ELR (cell line): Measurements from ENCODE around the gene IFITM5.
"Not testable (repeated sequence)": the region's sequence is repeated elsewhere in the genome, so short reads cannot be mapped to it uniquely, and the experiment has no call there.

Source experiments
- DNase-seq: peaks from one replicate; pipeline ENCODE4 v3.0.0-alpha.2; 2015; ENCODE audit warnings: low read depth

IFITM5 gene

DNA sequence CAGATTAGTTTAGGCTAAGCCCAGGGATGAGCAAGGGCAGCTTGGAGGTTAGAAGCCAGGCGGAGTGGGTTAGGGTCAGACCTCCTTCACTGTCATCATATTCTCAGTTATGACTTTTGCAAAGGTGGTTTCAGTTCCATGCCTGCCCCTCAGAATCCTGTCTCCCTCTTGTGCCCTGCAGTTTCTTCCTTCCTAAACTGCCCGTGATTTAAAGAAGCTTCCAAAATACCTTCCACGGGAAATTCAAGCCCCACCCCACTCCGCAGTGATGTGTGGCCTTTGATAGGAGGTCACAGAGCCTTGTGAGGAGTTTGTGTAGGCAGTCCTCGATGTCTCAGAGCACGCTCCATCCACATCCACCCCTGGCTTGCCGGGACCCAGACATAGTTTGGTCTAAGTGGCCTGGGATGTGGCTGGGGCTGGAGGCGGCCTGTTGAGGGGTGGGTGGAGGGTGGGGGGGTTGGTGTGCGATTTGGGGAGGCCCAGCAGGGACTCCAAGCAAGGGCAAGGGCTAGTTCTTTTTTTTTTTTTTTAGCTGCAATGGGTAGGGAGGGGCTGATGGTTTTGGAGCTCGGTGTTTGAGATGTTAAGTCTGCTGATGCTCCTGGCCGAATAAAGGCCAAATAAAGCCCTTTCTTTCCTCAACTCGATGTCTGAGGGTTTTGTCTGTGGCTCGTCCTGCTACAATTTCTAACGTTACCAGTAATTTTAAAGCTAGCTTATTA lies 12.9 kb upstream of the IFITM5 start:
- DNase-seq: no peak

DNA sequence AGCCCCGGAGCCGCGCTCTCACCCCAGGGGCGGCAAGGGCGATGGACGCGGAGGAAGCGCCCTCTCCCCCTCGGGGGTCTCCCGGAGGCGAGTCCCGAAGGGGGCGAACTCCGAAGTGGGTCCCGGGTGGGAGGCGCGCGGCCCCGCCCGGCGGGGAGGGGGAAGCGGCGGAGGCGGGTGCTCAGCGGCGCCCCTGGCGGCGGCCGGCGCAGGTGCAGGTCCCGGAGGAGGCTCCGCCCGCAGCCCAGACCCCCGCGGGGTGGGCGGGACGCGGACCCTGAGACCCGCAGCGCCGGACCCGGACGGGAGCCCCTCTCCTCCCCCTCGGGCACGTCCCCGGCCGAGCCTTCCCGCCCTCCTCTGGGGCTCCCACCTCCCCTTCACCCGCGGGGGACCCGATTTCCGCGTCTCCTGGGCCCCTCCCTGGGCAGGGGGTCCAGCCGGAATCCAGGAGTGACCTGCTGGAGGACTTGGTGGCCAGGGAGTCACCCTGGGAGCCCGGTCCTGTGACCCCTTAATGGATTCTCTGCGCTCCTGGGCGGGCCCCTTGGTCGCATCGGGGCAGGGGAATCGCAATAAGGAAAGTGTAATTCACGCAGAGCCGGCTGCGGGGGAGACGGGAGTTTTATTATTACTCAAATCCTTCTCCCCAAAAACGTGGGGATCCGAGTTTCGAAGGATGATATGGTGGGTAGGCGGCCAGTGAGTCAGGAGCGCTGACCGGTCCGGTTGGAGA lies 11.9 kb upstream of the IFITM5 start:
- not testable (repeated sequence) for DNase-seq

DNA sequence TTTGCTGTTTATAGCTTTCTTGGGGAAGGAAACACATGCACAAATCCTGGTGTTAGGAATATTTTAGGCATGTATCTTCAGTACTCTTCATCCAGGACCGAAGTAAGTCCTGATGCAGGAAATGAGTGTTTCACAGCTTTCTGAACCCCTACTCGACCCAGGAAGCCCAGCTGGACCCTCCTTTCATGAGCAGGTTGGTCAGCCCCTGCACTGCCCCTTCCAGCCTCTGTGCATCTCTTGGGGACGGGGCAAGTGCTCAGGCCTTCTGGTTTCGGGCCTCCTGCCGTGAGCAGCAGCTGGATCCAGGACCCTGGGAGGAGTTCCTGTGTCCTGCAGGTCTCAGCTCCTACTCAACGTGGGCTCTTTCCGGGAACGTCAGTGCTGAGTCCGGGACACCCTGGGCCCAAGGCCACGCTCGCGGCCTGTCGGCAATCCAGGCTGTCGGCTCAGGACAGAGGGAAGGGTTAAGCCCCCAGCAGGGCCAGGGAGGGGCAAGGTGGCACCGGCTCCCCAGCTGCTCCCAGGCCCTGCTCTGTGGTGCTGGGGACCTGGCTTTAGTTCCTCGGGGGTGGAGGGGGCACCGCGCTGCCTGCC lies 10.8 kb upstream of the IFITM5 start:
- DNase-seq: peak; percentile 57

DNA sequence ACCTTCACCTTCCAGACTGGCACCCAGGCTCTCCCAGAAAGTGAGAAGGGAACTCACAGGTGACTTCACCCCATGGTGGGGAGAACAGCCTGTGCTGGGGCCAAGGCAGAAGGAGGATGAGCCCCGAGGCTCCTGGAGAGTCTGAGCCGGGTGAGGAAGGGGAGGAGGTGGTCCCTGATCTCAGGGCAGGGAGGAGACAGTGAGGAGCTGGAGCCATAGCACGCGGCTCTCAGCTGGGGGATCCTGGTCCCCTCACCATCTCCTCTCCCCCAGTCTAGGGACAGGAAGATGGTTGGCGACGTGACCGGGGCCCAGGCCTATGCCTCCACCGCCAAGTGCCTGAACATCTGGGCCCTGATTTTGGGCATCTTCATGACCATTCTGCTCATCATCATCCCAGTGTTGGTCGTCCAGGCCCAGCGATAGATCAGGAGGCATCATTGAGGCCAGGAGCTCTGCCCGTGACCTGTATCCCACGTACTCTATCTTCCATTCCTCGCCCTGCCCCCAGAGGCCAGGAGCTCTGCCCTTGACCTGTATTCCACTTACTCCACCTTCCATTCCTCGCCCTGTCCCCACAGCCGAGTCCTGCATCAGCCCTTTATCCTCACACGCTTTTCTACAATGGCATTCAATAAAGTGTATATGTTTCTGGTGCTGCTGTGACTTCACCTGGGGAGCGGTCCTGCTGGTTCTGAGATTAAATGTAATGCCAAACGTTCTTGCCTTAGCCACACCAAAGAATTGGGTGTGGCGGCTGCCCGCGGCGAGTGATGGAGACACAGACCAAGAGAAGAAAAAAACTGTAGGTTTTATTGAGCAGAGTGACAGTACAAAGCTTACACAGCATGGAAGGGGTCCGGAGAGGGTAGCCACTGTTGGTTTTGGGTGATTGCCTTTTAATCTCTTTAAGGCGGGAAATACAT lies 9.7 kb upstream of the IFITM5 start:
- DNase-seq: not testable (repeated sequence)

DNA sequence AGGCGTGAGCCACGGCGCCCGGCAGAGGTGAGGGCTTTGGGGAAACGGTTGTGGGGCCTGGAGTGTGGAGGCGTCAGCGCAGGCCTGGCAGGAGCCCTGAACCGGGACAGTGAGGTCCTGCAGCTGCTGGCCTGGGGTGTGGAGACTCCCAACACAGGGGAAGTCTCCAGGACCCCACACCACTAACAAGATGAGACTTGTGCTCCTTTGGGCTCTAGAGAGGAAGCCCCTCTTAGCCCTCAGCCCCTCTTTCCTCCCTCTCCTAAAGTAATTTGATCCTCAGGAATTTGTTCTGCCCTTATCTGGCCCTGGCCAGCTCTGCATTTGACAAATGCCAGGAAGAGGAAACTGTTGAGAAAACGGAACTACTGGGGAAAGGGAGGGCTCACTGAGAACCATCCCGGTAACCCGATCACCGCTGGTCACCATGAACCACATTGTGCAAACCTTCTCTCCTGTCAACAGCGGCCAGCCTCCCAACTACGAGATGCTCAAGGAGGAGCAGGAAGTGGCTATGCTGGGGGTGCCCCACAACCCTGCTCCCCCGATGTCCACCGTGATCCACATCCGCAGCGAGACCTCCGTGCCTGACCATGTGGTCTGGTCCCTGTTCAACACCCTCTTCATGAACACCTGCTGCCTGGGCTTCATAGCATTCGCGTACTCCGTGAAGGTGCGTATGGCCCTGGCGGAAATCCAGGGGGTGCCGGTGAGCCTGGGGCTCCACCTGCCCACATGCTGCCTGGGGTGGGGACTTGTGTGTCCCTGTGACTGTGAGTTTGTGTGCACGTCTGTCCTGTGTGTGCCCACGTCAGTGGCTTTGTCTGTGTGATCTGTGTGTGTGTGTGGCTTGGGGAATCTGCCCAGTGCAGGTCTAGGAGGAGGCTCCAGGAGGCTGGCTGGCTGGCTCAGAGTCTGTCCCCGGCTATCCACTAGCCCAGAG lies 8.7 kb upstream of the IFITM5 start, which contains the start of gene IFITM2:
Gene IFITM2 (plus strand): TSS at position 51 of the 943 bp plus-strand sequence. CDS start 377 bp downstream, at position 428.
- DNase-seq: peak; percentile 66

DNA sequence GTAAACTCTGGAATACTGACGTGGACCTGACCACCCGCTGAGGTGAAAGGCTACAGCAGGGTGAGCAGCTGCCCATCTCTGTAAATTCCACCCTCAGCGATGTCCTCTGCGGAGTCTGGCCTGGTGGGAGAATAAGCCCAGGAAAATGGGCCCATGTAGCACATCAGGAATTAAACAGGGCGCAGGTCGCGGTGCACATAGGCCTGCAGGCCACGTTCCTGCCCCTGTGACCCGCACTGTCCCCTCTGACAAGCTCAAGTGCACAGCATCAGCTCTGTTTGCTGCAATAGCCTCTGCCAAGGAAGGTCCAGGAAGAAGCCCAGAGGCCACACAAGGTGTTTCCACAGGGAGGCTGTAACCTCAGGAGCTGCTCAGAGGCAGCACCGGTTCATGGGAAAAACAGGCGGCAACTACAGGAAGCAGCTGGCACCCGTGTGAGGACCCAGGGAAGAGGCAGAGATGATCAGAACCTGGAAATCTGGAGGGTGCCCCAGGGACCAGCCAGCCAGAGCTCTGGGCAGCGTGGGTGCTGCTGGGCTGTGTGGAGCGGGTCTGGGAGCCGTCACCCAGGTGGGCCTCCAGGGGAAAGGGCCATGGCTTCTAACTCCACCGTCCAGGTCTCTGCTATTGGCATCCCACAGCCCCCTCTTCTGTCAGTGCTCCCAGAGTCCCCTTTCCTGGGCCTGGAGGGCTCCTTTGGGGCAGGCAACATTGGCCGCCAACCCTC lies 7.5 kb upstream of the IFITM5 start:
- DNase-seq: no peak

DNA sequence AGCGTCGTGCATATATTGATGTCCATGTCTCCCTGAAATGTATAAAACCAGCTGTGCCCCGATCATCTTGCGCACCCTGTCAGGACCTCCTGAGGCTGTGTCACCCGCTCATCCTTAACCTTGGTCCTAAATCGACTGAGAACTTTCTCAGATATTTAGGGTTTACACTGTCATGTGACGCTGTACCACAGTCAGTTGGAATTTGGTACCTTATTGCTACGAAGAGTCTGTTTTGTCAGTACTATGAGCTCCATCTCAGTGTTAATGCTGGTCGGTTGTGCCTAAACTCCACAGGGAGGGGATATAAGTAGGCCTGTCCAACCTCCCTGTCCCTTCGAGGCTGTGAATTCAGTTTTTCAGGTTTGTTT lies 6.5 kb upstream of the IFITM5 start:
- no peak for DNase-seq

DNA sequence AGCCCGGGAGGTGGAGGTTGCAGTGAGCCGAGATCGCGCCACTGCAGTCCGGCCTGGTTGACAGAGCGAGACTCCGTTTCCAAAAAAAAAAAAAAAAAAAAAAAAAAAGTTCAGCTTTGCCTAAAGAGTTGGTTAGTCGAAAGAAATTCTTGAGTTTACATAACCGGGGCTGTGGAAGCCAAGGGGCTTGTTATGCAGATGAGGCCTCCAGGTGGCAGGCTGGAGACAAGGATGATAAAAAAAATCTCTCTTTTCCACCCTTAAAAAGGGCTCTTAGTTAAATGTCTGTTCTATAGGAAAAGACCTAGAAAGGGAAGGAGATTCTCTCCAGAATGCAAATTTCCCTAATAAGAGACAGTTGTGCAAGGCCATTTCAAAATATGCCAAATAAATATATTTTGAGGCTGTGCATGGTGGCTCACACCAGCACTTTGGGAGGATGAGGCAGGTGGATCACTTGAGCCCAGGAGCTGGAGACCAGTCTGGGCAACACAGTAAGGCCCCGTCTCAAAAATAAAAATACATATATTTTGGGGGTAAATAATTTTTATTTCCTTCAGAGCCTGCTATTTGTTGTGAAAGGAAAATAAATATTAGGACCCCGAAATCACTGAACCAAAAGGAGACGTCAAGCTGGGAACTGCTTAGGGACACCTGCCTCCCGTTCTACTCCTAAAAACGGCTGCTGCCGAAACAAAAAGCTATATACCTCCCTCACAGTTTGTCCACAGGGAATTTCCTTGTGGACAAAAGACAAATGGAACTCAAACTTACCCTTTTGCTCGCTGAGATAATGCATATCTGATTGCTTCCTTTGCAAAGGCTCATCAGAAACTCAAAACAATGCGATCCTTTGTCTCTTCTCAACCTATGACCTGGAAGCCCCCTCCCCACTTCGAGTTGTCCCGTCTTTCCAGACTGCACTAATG lies 5.9 kb upstream of the IFITM5 start:
- peak; percentile 74 for DNase-seq

DNA sequence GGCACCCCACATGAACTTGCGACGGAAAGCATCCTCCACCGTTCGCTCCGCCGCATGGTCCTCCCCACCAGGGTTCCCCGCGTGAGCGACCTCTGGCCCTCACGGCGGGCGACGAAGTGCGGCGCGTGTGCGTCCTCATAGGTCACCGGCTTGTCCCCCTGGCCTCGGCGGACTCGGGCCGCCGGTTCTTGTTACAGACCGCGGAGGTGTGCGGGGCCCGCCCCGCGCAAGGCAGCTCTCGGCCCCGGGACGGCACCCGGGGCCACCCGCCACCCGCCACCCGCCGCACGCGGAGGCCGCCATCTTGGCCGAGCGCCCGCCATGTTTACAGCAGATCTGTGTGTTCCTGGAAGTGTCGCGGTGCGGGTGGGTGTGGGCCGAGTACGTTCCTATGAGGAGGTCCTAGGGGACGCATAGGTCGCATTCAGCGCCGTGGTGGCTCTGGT lies 4.8 kb upstream of the IFITM5 start:
- no peak for DNase-seq

DNA sequence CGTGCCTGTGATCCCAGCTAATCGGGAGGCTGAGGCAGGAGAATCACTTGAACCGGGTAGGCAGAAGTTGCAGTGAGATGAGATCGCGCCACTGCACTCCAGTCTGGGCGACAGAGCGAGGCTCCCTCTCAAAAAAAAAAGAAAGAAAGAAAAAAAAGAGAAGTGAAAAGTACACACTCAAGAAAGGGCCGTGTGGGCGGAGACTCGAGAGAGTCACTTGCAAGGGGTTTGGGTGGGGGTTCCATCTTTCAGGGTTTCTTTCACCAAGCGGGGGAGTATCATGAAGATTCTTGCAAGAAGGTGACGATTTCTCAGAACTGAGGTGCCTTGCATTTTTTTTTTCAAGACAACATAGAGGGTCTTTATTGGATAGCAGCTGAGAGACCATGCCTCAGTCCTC lies 4.0 kb upstream of the IFITM5 start:
- DNase-seq: no peak

DNA sequence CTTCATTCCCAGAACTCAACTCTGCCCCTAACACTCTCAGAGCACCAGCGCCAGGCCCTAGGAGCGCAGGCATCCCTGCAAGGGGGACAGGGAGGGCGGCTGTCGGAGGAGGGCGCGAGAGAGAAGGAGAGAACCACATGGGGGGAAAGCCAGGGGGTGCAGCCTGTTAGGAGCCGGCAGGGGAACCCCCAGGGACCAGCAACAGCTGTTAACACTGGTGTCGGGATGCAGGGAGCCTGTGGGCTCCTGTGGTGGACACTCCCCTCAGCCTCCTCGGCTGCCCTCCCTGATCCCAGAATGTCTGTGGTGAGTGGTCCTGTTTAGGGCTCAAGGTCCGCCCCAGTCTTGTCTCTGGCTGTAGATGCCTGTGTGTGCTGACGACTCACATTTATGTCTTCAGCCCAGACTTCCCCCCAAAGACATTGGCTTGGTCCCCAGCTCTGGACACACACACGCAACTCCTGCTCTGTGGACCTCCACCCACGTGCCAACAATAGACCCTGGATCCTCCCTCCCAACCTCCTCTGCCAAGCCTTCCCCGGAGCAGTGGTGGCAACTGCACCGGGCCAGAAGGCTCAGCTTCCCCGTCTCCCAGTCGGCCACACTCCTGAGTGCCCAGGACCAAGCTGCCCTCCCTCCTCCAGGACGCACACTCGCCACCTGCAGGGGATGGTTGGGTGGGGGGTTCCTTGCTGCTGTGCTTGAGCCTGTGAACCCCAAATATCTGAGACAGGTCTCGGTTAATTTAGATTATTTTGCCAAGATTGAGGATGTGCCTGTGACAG lies 817 bp upstream of the IFITM5 start:
- DNase-seq: no peak

DNA sequence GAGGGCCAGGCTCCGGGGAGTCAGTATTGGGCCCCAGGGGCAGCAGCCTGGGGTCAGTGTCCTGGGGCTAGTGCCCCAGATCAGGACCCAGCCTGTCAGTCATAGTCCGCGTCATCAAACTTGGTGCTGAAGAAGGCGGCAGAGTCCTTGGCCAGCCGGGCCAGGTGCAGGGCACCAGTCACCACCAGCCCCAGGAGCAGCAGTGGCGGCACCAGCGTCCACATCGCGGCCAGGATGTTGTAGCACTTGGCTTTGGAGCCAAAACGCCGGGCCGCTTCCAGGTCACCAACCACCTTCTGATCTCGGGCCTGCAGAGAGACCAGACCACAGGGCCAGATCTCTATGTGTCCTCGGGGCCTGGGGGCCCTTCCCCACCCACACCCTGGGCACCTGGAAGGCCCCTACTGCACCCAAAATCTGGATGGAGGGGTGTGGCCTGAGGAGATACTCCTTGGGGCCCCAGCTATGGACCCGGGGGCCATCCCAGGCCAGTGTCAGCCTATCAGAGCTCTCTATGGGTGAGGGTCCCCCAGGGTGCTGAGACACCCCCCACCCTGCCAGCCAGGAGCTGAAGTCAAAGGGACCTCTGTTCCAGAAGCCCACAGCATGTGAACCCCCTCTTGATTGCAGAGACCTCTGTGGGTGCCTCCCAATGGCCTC lies 790 bp downstream of the IFITM5 start:
- DNase-seq: no peak

DNA sequence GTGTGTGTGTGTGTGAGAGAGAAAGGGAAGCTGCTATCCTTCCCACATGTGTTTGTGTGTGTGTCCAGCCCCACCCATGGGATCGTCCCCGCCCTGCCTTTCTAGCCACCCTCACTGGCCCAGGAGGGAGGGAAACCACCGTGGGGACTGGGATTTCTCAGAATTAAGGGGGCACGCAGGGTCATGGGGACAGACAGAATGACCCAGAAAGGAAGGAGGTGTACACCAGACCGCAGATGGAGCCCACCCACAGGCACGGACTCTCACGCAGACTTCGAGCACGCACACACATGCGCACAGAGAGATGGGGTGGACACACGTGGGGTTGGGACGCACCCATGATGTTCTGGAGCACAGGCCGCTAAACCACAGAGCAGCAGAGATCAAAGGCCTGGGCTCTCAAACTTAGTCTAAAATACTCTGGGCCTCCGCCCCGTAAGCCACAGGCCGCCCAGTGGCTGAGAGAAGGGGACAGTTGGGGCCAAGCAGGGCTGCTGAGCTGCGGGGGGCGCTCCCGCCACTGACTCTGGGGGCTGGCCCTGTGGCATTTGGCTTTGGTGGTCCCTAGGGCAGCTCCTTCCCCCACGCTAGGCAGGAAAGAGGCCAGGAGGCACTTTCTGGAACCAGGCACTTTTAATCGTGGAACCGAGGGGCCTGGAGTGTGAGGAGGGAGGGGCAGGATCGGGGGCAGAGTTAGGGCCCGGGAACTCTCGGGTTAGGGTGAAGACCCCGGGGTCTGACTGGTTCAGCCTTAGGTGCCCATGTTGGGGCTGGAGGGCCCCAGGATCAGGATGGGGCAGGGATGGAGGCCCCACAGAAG lies 1.5 kb downstream of the IFITM5 start:
- DNase-seq: no peak

DNA sequence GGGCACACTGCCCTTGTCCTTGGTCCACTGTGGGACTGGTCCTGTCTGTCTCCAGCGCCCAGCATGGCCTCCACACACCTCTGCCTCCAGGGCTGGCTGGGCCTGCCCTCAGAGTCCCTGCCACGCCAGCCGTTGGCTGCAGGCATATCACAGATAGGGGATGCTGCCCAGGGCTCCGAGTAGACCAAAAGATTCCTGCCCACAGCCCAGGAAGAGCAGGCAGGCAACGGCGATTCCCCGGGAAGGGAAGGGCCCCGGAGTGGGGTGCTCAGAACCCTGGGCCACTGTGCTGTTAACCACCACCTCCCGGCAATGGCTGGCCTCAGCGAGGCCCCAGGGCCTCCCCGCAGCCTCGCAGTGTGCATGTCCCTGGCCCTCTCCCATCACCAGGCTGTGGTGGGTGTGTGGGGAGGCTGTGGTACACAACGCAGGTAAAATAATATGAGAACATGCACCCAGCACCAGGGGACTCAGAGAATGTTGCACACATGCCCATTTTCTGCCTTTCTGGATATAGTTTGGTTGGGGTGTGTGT lies 2.2 kb downstream of the IFITM5 start:
- no peak for DNase-seq

DNA sequence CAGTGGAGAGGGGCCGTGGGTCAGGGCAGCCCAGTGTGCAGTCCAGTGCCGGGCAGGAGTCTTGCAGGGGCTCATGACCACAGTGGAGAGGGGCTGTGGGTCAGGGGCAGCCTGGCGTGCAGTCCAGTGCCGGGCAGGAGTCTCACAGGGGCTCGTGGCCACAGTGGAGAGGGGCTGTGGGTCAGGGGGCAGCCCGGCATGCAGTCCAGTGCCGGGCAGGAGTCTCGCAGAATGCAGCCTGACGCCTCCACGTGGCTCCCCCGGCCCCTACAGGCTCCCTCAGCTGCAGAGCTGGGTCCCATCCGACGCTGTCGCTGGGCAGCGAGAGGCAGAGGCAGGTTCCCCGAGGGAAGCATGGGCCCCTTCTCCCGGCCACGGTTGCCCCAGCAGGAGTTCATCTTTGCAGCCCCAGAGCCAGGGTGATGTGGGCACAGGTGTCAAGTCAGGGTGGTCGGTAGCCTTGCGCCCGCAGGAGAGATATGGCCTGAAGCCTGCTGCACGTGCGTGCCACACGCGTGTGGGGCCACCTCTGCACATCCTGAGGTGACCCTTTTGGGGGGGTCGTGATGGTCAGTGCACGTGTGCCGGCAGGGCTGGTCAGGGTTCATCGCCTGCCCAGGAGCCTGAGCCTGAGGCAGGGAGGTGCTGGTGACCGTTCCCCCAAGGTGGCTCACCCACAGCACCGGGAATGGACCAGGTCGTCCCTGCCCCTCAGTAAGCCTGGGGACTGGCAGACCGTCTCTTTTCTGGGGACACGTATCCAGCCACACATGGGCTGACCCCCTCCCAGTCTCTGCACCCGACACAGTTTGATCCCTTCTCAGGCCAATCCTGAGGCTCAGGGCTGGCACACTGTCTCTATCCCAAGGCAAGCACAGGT lies 2.9 kb downstream of the IFITM5 start:
- DNase-seq: no peak
